ENCODE measurements around the gene ANKRD31. TPM values are rescaled to one million over a fixed set of nuclear protein-coding genes. Genes with fewer than 3 reads are reported as not detected.
"Not testable (repeated sequence)": the region's sequence is repeated elsewhere in the genome, so short reads cannot be mapped to it uniquely, and the experiment has no call there.

The ANKRD31 gene
- total RNA-seq, 4 donors from 2014 or later, result under 0.01 to 0.11 (median 0.03) TPM

DNA sequence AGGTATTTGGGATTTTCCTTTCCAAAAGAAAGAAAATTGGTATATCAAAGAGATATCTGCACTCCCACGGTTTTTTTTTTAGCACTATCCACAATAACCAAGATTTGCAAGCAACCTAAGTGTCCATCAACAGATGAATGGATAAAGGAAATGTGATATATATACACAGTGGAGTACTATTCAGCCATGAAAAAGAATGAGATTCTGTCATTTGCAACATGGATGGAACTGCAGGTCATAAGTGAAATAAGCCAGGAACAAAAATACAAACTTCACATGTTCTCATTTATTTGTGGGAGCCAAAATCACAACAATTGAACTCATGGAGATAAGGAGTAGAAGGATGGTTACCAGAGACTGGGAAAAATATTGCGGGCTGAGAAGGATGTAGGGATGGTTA is 9.8 kb downstream of the ANKRD31 start:
- Histone ChIP-seq H3K27me3 (no peaks in the 10 kb centered on the region), H3K4me1 (no peaks in the 10 kb centered on the region), H3K9me3 (no peaks in the 10 kb centered on the region), H3K36me3 (no peaks in the 10 kb centered on the region), H3K4me3 (no peak overlapping the region), H3K27ac (replicated peaks in 1 of 4) (no peak overlapping the region)
- TF ChIP-seq, protein P1, sequence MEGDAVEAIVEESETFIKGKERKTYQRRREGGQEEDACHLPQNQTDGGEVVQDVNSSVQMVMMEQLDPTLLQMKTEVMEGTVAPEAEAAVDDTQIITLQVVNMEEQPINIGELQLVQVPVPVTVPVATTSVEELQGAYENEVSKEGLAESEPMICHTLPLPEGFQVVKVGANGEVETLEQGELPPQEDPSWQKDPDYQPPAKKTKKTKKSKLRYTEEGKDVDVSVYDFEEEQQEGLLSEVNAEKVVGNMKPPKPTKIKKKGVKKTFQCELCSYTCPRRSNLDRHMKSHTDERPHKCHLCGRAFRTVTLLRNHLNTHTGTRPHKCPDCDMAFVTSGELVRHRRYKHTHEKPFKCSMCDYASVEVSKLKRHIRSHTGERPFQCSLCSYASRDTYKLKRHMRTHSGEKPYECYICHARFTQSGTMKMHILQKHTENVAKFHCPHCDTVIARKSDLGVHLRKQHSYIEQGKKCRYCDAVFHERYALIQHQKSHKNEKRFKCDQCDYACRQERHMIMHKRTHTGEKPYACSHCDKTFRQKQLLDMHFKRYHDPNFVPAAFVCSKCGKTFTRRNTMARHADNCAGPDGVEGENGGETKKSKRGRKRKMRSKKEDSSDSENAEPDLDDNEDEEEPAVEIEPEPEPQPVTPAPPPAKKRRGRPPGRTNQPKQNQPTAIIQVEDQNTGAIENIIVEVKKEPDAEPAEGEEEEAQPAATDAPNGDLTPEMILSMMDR (IDR thresholded peaks at IDR 0.05), result no peak
- no peak for TF ChIP-seq POLR2AphosphoS5 (IDR thresholded peaks at IDR 0.05)
- TF ChIP-seq EP300 (IDR thresholded peaks at IDR 0.05), result no peak
- TF ChIP-seq POLR2A (IDR thresholded peaks at IDR 0.05; ENCODE audit: low read depth), result no peak
- no peak for DNase-seq (ENCODE audit: extremely low spot score)
- intact Hi-C loops (cut with DNase I), result no loop called here
- 70% methylated on average over 2 of the region's 2 CpGs for WGBS

DNA sequence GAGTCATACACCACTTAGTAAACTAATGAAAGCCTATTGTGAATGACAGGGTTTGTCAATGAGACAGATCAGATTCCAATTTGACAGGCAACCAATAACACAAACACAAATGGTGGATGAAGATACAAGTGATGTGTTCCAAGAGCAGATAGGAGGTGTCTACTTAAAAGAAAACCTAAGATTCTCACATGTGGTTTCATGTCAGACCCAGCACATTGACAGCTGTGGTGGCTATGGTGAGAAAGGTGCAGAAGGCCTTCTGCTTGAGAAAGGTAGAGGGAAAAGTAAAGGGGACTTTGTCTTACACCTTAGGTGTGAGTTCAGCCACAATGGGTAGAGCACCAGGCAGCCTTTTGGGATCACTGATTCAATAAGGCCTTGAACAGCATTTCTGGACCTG is 11.2 kb downstream of the ANKRD31 start:
- Histone ChIP-seq H3K36me3 (no peaks in the 10 kb centered on the region), H3K9me3 (no peaks in the 10 kb centered on the region), H3K4me1 (no peaks in the 10 kb centered on the region), H3K4me3 (no peak overlapping the region), H3K27me3 (no peaks in the 10 kb centered on the region), H3K27ac (replicated peaks in 1 of 4) (no peak overlapping the region)
- DNase-seq (ENCODE audit: extremely low spot score), result no peak
- TF ChIP-seq POLR2AphosphoS5 (IDR thresholded peaks at IDR 0.05) (no peak), POLR2A (IDR thresholded peaks at IDR 0.05; ENCODE audit: low read depth) (no peak), EP300 (IDR thresholded peaks at IDR 0.05) (no peak)
- TF ChIP-seq, protein P1 (IDR thresholded peaks at IDR 0.05), result no peak
- intact Hi-C loops (cut with DNase I), result no loop called here

DNA sequence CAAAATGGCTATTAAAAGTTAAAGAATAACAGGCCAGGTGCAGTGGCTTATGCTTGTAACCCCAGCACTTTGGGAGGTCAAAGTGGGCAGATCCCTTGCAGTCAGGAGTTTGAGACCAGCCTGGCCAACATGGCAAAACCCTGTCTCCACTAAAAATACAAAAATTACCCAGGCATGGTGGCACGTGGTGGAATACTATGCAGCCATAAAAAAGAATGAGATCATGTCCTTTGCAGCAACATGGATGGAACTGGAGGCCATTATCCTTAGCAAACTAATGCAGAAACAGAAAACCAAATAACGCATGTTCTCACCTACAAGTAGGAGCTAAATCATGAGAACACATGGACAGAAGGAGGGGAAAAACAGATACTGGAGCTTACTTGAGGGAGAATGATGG is 15.9 kb downstream of the ANKRD31 start:
- H3K4me3 ChIP-seq; DNase-seq (ENCODE audit: extremely low spot score); H3K9me3 ChIP-seq; H3K27me3 ChIP-seq; intact Hi-C loops (cut with DNase I); H3K4me1 ChIP-seq; H3K27ac ChIP-seq (replicated peaks in 1 of 4); H3K36me3 ChIP-seq: not testable (repeated sequence)
- 75% methylated on average over 2 of the region's 2 CpGs for WGBS

DNA sequence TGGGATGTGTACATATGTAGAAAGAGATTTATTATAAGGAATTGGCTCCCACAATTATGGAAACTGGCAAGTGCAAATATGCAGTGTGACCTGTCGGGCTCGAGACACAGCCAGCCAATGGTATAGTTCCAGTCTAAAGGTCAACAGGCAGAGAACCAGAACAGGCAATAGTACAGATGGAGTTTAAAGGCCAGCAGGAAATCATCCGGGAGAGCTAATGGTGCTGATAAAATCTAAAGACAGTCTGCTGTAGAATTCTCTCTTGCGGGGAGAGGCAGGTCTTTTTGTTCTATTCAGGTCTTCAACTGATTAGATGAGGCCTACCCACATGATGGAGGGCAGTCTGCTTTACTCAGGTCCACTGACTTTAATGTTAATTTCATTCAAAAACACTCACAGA is 21.8 kb downstream of the ANKRD31 start:
- H3K27me3 ChIP-seq, result no peaks in the 10 kb centered on the region
- no peak for TF ChIP-seq EP300 (IDR thresholded peaks at IDR 0.05)
- TF ChIP-seq POLR2A (IDR thresholded peaks at IDR 0.05; ENCODE audit: low read depth), result no peak
- no peak for TF ChIP-seq POLR2AphosphoS5 (IDR thresholded peaks at IDR 0.05)
- TF ChIP-seq, protein P1 (IDR thresholded peaks at IDR 0.05), result no peak
- H3K36me3 ChIP-seq, result no peaks in the 10 kb centered on the region
- 85% methylated on average over 4 of the region's 4 CpGs for WGBS
- H3K4me3 ChIP-seq, result no peak overlapping the region
- peaks cover 0 to 9% (median 0%) of the 10 kb centered on the region in 4 donors for H3K9me3 ChIP-seq
- DNase-seq (ENCODE audit: extremely low spot score), result no peak
- H3K27ac ChIP-seq (replicated peaks in 1 of 4), result no peak overlapping the region
- H3K4me1 ChIP-seq, result no peaks in the 10 kb centered on the region
- intact Hi-C loops (cut with DNase I), result no loop called here

DNA sequence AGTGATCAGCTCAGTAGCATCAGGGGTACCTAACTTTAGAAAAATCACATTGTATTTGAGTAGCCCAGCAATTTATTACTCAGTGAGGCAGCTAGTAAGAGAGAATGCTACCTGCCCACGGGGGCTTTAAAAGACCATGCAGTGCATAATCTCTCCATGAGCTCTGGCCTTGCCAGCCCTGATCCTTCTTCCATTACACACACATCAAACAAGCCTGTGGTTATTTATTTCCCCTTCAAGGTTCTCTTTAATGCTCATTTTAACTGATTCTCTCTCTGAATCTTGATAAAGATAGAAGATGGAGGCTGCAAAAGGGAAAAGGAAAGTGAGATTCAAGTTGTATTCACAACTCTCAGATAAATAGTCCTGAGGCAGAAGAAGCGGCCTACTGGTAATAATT is 22.3 kb downstream of the ANKRD31 start:
- Histone ChIP-seq H3K27me3 (no peaks in the 10 kb centered on the region), H3K4me1 (no peaks in the 10 kb centered on the region), H3K36me3 (no peaks in the 10 kb centered on the region), H3K9me3 (peaks cover 0 to 9% (median 0%) of the 10 kb centered on the region in 4 donors), H3K4me3 (no peak overlapping the region), H3K27ac (replicated peaks in 1 of 4) (no peak overlapping the region)
- no peak for DNase-seq (ENCODE audit: extremely low spot score)
- 85% methylated on average over 2 of the region's 2 CpGs for WGBS
- TF ChIP-seq POLR2AphosphoS5 (IDR thresholded peaks at IDR 0.05) (no peak), POLR2A (IDR thresholded peaks at IDR 0.05; ENCODE audit: low read depth) (no peak), EP300 (IDR thresholded peaks at IDR 0.05) (no peak)
- TF ChIP-seq, protein P1 (IDR thresholded peaks at IDR 0.05), result no peak
- intact Hi-C loops (cut with DNase I), result no loop called here

Data from esophagus muscularis mucosa (tissue), 4 donors.